Osteoblast (primary cell): ENCODE data around the gene TASOR. TPM values are rescaled to one million over a fixed set of nuclear protein-coding genes. Genes with fewer than 3 reads are reported as not detected.
A peak's percentile ranks its signal among the peaks of the same experiment; 100 is the strongest.

Source experiments
- DNase-seq: peaks from one replicate; pipeline ENCODE4 v3.0.0; 2011; ENCODE audit warnings: low spot score, mixed read lengths; ENCODE audit not compliant: insufficient read length; ENCODE audit errors: missing footprints
- H2AFZ ChIP-seq: 2 replicates; pipeline ENCODE4 v1.6.0; 2011; ENCODE audit warnings: mild to moderate bottlenecking, low read length
- H3K27ac ChIP-seq: 2 replicates; pipeline ENCODE4 v1.5.1; 2011; ENCODE audit warnings: mild to moderate bottlenecking, low read depth, low read length, moderate library complexity
- H3K27me3 ChIP-seq: 2 replicates; pipeline ENCODE4 v1.6.0; 2012; ENCODE audit warnings: mild to moderate bottlenecking, control low read depth, inconsistent platforms, low read length, moderate library complexity; ENCODE audit not compliant: insufficient read depth
- H3K36me3 ChIP-seq: 2 replicates; pipeline ENCODE4 v1.5.1; 2011; ENCODE audit warnings: mild to moderate bottlenecking, low read length, control low read depth, moderate library complexity; ENCODE audit not compliant: insufficient read depth
- H3K4me1 ChIP-seq: 2 replicates; pipeline ENCODE4 v1.5.1; 2011; ENCODE audit warnings: mild to moderate bottlenecking, low read length, control low read depth, moderate library complexity; ENCODE audit not compliant: insufficient read depth
- H3K4me2 ChIP-seq: 2 replicates; pipeline ENCODE4 v1.6.0; 2011; ENCODE audit warnings: mild to moderate bottlenecking, low read length; ENCODE audit not compliant: insufficient read depth
- H3K4me3 ChIP-seq: fragments of 200-600 bp; sonication (generic); 3 replicates; pipeline ENCODE4 v1.5.1; 2012; ENCODE audit warnings: mild to moderate bottlenecking, low read length, inconsistent platforms; ENCODE audit not compliant: insufficient read depth
- H3K79me2 ChIP-seq: 2 replicates; pipeline ENCODE4 v1.6.0; 2012; ENCODE audit warnings: mild to moderate bottlenecking, low read length, control low read depth, inconsistent platforms; ENCODE audit not compliant: insufficient read depth
- H3K9me3 ChIP-seq: 2 replicates; pipeline ENCODE4 v1.5.1; 2011; ENCODE audit warnings: low read depth, low read length, control low read depth
- H4K20me1 ChIP-seq: 2 replicates; pipeline ENCODE4 v1.6.0; 2012; ENCODE audit warnings: mild to moderate bottlenecking, low read length, control low read depth; ENCODE audit not compliant: insufficient read depth
- total RNA-seq: library from RNA; depleted of rRNA; stranded (reverse); fragments of >200 nt; gene quantifications from 2 replicates; pipeline ENCODE4 v1.2.3, GENCODE V29; 2012
- TF ChIP-seq, protein P1 (sequence below): IDR thresholded peaks from 2 replicates; pipeline ENCODE4 v1.5.1; 2011; ENCODE audit warnings: mild to moderate bottlenecking, low read depth, low read length, moderate library complexity; ENCODE audit errors: extremely low read depth

TASOR gene
- total RNA-seq, 1 donor = 65.5 TPM

- H3K4me3 ChIP-seq = no peak overlapping the region
- H3K36me3 ChIP-seq = no peaks in the 10 kb centered on the region
- no peaks in the 10 kb centered on the region for H3K79me2 ChIP-seq
- no peaks in the 10 kb centered on the region for H4K20me1 ChIP-seq
- no peaks in the 10 kb centered on the region for H3K27me3 ChIP-seq
- TF ChIP-seq, protein P1, sequence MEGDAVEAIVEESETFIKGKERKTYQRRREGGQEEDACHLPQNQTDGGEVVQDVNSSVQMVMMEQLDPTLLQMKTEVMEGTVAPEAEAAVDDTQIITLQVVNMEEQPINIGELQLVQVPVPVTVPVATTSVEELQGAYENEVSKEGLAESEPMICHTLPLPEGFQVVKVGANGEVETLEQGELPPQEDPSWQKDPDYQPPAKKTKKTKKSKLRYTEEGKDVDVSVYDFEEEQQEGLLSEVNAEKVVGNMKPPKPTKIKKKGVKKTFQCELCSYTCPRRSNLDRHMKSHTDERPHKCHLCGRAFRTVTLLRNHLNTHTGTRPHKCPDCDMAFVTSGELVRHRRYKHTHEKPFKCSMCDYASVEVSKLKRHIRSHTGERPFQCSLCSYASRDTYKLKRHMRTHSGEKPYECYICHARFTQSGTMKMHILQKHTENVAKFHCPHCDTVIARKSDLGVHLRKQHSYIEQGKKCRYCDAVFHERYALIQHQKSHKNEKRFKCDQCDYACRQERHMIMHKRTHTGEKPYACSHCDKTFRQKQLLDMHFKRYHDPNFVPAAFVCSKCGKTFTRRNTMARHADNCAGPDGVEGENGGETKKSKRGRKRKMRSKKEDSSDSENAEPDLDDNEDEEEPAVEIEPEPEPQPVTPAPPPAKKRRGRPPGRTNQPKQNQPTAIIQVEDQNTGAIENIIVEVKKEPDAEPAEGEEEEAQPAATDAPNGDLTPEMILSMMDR = no peak
- no peak overlapping the region for H2AFZ ChIP-seq
- no peaks in the 10 kb centered on the region for H3K4me1 ChIP-seq
- H3K9me3 ChIP-seq = no peaks in the 10 kb centered on the region
- DNase-seq = no peak
- H3K4me2 ChIP-seq = no peak overlapping the region
- H3K27ac ChIP-seq = no peak overlapping the region
Measured at GRCh38 chr3:56704706-56705105, 21.6 kb upstream of the TASOR start.

GRCh38 chr3:56702490-56703315 lies 19.6 kb upstream of the TASOR start:
- no peaks in the 10 kb centered on the region for H3K9me3 ChIP-seq
- H2AFZ ChIP-seq = no peak overlapping the region
- no peak overlapping the region for H3K4me2 ChIP-seq
- no peak overlapping the region for H3K4me3 ChIP-seq
- no peaks in the 10 kb centered on the region for H3K27me3 ChIP-seq
- H3K27ac ChIP-seq = no peak overlapping the region
- TF ChIP-seq, protein P1 = peak; percentile 82
- H3K4me1 ChIP-seq = no peaks in the 10 kb centered on the region
- no peaks in the 10 kb centered on the region for H4K20me1 ChIP-seq
- no peaks in the 10 kb centered on the region for H3K36me3 ChIP-seq
- DNase-seq = peak; percentile 79
- H3K79me2 ChIP-seq = no peaks in the 10 kb centered on the region

DNA sequence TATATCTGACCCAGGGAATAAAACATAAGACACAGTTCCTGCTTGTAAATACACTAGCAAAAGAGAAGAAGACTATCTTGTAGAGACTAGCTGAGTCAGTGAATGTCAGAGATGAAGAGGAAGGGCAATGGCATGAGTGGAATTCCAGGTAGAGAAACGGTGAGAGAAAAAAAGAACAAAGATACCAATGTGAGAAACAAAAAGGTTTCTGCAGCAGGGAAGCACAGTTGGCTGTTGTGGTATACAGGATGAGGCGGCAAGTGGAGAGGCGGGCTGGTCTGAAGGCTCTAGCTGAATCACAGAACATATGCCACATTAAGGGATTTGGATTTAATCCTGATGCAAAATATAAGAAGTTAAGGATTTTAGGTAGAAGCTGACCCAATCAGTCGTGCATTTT lies 17.1 kb upstream of the TASOR start:
- H2AFZ ChIP-seq = no peak overlapping the region
- no peak for DNase-seq
- no peak overlapping the region for H3K4me2 ChIP-seq
- no peaks in the 10 kb centered on the region for H4K20me1 ChIP-seq
- H3K27me3 ChIP-seq = no peaks in the 10 kb centered on the region
- H3K79me2 ChIP-seq = no peaks in the 10 kb centered on the region
- H3K36me3 ChIP-seq = no peaks in the 10 kb centered on the region
- no peaks in the 10 kb centered on the region for H3K4me1 ChIP-seq
- no peaks in the 10 kb centered on the region for H3K9me3 ChIP-seq
- TF ChIP-seq, protein P1 = no peak
- H3K27ac ChIP-seq = no peak overlapping the region
- H3K4me3 ChIP-seq = no peak overlapping the region

GRCh38 chr3:56694867-56695683 lies 12.0 kb upstream of the TASOR start:
- H4K20me1 ChIP-seq = no peaks in the 10 kb centered on the region
- TF ChIP-seq, protein P1 = no peak
- H3K9me3 ChIP-seq = no peaks in the 10 kb centered on the region
- no peak for DNase-seq
- H3K27me3 ChIP-seq = no peaks in the 10 kb centered on the region
- H3K27ac ChIP-seq = no peak overlapping the region
- no peak overlapping the region for H3K4me2 ChIP-seq
- H2AFZ ChIP-seq = no peak overlapping the region
- no peaks in the 10 kb centered on the region for H3K36me3 ChIP-seq
- no peaks in the 10 kb centered on the region for H3K4me1 ChIP-seq
- H3K79me2 ChIP-seq = no peaks in the 10 kb centered on the region
- no peak overlapping the region for H3K4me3 ChIP-seq
